NB4 (cell line): ENCODE data around the gene TRIML1.

ENCODE experiments used
- DNase-seq: peaks from one replicate; pipeline ENCODE4 v3.0.0; 2010; ENCODE audit warnings: low read depth
- H3K4me3 ChIP-seq: one replicate; pipeline ENCODE4 v1.5.1; 2011; ENCODE audit warnings: mild to moderate bottlenecking, low read depth, low read length, moderate library complexity
- MAX ChIP-seq: IDR thresholded peaks from 2 replicates; pipeline ENCODE4 v1.6.1; 2011; ENCODE audit warnings: low read depth, low read length
- MYC ChIP-seq: IDR thresholded peaks from 2 replicates; pipeline ENCODE4 v1.6.1; 2011; ENCODE audit warnings: low read depth, low read length
- POLR2A ChIP-seq: IDR thresholded peaks from 2 replicates; pipeline ENCODE4 v1.6.1; 2011; ENCODE audit warnings: mild to moderate bottlenecking; ENCODE audit not compliant: insufficient read length; ENCODE audit errors: extremely low read depth
- TF ChIP-seq, protein P1 (sequence below): IDR thresholded peaks from one replicate; pipeline ENCODE4 v1.5.1; 2012; ENCODE audit warnings: low read depth, low read length

Gene TRIML1

GRCh38 chr4:188178806-188179205 is 39.6 kb downstream of the TRIML1 start:
- no peak overlapping the region for H3K4me3 ChIP-seq
- no peak for DNase-seq
- TF ChIP-seq POLR2A (no peak), MYC (no peak), MAX (no peak)
- TF ChIP-seq, protein P1, sequence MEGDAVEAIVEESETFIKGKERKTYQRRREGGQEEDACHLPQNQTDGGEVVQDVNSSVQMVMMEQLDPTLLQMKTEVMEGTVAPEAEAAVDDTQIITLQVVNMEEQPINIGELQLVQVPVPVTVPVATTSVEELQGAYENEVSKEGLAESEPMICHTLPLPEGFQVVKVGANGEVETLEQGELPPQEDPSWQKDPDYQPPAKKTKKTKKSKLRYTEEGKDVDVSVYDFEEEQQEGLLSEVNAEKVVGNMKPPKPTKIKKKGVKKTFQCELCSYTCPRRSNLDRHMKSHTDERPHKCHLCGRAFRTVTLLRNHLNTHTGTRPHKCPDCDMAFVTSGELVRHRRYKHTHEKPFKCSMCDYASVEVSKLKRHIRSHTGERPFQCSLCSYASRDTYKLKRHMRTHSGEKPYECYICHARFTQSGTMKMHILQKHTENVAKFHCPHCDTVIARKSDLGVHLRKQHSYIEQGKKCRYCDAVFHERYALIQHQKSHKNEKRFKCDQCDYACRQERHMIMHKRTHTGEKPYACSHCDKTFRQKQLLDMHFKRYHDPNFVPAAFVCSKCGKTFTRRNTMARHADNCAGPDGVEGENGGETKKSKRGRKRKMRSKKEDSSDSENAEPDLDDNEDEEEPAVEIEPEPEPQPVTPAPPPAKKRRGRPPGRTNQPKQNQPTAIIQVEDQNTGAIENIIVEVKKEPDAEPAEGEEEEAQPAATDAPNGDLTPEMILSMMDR: no peak

DNA sequence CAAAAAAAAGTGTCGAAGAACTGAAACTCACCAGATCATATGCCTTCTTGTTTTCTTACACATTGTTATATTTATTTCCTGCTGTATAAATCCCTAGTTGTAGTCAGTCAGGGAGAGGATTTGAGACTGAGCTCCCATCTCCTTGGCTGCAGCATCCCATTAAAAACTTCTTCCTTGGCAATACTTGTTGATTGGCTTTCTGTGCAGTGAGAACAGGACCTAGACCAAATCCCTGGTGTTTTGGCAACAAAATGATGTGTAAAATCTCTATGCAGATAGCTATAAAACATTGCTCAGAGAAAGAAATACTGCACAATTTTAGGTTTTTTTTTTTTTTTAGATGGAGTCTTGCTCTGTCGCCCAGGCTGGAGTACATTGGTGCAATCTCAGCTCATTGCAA is 47.9 kb downstream of the TRIML1 start:
- no peak overlapping the region for H3K4me3 ChIP-seq
- no peak for DNase-seq
- TF ChIP-seq POLR2A (no peak), MAX (no peak), MYC (no peak)
- TF ChIP-seq, protein P1: no peak

- TF ChIP-seq MYC (no peak), MAX (no peak), POLR2A (no peak)
- TF ChIP-seq, protein P1: no peak
- no peak for DNase-seq
- no peak overlapping the region for H3K4me3 ChIP-seq
These were observed 51.2 kb downstream of the TRIML1 start for GRCh38 chr4:188190461-188190860.

DNA sequence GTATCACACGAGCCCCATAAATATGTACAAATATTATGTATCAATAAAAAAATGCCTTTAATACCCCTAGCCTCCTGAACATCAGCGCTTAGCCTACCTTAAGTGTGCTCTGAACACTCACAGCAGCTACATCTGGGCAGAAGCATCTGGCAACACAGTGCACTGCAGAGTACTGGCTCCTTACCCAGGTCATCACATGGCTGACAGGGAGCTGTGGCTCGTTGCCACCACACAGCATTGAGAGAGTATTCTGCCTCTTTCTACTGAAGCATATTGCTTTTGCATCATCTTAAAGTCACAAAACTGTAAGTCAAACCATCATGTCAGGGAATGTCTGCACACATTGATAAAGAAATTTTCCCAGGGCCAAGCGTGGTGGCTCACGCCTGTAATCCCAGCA is 55.2 kb downstream of the TRIML1 start:
- DNase-seq: no peak
- TF ChIP-seq, protein P1: no peak
- TF ChIP-seq MAX: no peak
- TF ChIP-seq MYC: no peak
- no peak for TF ChIP-seq POLR2A
- no peak overlapping the region for H3K4me3 ChIP-seq

DNA sequence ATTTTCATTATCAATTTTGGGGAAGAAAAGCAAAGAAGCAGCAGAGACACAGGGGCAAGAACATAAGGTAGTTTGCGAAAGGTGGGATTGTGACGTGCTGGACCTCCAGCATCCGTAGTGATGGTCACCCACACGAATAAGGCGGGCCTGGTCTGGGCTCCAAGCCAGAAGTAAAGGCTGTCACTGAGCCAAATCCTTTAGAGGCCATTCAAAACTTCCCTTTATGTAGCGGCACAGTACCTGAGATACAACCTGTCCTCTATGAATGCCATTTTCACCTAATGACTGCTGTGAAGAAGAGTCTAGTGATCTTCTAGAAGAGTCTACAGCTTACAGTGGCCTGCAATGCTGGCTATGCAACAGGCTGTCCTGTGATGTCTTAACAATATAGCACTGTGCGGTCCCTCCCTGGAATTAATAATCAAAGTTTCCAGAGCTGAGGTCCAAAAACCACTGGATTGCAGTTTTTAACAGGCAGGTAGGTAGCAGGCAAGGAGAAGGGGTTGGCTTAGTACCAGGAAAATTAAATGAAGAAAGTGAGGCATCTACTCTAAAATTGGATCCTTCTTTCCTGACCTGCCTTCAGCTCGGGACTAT is 56.2 kb downstream of the TRIML1 start:
- no peak overlapping the region for H3K4me3 ChIP-seq
- no peak for TF ChIP-seq POLR2A
- no peak for TF ChIP-seq MYC
- no peak for TF ChIP-seq MAX
- TF ChIP-seq, protein P1: no peak
- no peak for DNase-seq
